Inferior parietal cortex (tissue), 1 donor: ENCODE measurements around the gene DUS3L.

Experiments
- DNase-seq: peaks from one replicate; pipeline ENCODE4 v3.0.0-alpha.2; 2016; ENCODE audit errors: extremely low spot score

DUS3L gene, protein sequence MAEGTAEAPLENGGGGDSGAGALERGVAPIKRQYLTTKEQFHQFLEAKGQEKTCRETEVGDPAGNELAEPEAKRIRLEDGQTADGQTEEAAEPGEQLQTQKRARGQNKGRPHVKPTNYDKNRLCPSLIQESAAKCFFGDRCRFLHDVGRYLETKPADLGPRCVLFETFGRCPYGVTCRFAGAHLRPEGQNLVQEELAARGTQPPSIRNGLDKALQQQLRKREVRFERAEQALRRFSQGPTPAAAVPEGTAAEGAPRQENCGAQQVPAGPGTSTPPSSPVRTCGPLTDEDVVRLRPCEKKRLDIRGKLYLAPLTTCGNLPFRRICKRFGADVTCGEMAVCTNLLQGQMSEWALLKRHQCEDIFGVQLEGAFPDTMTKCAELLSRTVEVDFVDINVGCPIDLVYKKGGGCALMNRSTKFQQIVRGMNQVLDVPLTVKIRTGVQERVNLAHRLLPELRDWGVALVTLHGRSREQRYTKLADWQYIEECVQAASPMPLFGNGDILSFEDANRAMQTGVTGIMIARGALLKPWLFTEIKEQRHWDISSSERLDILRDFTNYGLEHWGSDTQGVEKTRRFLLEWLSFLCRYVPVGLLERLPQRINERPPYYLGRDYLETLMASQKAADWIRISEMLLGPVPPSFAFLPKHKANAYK

DNA sequence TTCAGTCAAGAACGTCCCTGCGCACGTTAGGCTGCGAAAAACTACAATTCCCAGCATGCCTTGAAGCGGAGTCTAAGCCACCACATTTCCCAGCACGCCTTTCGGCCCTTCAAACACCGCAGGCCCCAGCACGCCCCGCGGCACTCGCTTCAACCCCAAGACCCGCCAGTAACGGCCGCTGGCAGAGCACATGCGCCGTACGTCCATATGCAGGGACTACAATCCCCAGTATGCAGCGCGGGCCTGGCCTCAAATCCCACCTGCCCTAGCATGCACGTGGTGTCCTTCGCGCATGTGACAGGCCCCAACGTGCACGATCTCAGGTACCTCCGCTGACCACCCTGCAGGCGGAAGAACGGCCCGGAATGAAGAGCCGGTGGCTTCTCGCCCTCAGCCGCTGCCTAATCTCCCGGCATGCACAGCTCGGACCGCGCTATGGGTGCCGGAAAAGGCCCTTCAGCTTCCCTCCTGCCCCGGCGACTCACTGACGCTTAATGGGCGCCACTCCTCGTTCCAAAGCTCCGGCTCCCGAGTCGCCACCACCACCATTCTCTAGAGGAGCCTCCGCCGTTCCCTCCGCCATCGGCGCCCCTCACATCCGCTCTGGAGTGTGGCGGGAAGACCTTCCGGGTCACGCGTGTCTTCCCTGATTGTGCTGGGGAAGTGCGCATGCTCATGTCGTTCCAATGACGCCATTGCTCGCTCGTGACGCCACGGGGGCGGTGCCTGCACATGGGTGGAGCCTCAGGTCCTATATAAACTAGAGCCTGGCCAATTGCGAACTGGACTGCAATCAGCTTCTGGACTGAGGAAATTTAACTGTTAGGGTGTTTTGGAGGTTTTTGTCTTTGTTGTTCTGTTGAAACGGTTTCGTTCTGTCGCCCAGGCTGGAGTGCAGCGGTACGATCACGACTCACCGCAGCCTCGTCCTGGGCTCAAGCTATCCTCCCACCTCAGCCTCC is at the start of gene DUS3L:
Gene DUS3L, minus strand, starts transcription at position 605 of the 962 bp plus-strand sequence. Its CDS starts 22 bp downstream, at position 583.
- DNase-seq: peak; percentile 96

DNA sequence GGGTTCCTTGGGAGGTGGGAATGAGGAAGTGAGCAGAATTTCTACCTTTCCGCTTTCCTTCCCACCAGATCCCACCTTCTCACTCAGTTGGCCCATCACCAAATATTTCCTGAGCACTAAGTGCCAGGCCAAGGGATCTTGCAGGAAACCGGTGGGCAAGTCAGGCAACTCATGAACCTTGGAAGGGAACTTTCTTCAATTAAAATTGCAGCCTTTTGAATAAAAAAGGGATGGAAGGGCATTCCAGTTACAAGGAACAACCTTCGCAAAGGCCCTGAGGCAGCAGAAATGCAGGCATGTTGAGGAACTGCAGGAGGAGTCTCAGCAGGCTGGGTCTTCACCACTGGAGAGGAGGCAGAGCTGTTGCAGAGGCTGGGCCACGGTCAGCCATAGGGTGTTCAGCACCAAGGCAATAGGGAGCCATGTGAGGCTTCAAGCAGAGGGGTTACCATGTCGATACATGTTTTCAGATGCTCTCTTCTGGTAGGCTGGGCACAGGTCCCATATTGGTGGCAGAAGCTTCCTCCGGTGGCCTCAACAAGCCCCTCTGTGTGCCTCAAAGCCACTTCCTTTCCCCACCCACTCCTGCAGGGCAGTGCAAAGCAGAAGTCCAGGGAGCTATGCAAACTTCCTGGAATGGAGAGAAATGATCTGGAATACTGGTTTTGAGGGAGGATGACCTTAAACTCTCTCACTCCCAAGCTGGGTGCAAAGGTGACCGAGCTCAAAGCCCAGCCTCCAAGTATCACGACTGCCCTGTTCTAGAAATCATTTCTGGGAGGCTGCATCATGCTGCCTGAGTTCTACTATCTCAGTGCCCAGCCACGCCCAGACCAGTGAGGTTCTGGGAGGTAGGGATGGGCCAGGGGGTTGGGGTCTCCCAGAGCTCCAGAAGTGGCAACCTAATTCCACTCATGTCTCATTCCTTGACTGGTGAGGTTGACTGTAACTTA is 48.4 kb upstream of the DUS3L start, which contains the start of gene FUT6:
Gene FUT6, minus strand, starts transcription at position 638 of the 953 bp plus-strand sequence. CDS start 7,135 bp downstream, outside the sequence.
- DNase-seq: no peak

DNA sequence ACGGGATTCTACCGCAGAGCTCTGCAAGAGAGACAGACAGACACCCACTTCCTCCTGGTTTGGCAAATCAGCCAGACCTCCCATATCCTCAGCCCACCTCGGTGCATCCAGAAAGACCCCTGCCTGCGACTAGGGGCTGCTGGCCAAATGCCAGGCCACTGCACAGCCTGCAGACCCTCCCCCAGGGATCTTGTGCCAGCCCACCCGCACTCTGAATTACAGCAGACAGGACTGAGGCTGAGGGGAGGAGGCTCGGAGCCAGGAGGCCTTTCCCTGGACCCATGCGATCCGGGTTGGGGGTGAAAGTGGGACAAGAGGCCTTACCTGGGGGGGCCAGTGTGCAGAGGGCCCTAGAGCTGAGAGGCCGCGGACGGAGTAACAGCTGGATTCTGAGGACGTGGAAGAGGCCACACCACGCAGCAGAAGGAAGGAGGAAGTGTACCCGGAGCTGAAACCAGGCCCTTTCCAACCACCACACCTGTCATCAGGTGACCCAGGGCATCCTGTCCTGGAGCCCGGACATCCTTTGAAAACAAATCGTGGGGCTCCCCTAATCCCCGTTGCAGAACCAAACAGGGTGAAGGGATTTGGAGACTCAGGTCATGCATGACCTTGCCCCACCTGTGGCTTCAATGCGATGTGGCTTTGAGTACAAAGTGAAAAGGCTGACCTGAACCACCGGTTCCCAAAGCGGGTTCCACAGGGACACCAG is 47.5 kb upstream of the DUS3L start:
- no peak for DNase-seq

DNA sequence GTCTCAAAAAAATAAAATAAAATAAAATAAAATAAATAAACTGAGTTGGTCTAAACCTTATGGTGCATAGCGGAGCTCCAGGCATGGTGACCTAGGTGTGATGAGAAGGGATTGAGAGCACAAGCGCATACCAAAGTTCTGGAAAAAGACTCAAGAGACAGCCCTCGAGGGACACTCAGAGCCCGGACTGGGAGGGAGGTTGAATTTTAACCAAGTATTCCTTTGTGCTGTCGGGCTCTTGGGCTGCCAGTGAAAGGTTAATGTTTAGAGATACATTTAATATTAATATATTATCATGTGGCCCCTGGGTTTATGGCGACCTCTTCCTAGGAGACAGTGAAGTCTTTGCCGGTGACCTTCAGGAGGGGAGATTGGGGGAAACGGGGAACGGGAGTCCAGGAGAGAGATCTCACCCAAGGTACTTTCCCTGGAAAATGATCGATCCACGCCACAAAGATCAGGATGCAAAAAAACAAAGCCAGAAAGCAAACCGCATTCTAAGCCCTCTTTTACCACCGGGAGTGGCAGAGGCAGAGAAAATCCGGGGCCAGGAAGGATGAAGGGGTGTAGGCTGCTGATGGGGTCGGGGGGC is 46.9 kb upstream of the DUS3L start:
- no peak for DNase-seq

DNA sequence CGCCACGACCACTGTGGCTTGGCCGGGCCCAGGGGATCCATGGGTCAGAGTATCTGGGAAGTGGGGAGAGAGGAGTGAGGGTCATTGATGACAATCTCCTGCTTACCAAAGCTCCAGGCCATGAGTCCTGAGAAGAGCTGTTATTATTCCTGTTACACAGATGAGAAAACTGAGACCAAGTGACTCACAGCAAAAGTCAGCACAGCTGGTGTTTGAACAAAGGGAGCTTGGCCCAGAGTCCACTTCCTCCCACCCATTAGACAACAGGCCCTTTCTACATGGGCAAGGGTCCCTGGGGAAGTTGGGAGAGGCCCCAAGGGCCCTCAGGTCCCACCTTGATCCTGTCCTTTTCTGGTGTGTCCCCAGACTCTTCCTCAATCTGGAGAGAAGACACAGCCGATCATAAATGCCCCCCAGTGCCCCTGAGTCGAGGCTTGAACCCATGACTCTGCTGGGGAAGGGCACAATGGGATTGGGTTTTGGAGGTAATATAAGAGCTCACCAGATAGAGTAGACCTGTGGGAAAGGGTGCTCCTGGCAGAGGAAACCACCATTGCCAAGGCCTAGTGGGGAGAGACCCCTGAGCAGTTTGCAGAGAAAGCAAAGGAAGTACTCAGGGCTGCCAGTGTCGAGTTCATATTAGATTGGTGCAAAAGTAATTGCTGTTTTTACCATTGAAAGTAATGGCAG is 41.7 kb upstream of the DUS3L start:
- DNase-seq: no peak

DNA sequence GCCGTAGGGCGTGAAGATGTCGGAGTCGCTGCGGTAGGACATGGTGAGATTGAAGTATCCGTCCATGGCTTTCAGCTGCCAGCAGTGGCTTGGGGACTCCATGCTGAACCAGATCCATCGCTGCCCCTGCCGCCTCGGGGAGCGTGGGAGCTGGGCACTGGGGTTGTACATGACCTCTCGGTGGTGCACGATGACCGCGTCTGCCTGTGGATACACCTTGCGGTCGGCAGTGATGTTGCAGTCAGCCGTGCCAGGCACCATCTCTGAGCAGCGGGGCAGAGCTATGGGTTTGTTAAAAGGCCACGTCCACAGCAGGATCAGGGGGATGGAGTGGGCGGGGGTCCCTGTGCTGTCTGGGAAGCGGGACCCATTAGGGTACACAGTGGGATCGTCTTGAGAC is 41.1 kb upstream of the DUS3L start:
- no peak for DNase-seq

DNA sequence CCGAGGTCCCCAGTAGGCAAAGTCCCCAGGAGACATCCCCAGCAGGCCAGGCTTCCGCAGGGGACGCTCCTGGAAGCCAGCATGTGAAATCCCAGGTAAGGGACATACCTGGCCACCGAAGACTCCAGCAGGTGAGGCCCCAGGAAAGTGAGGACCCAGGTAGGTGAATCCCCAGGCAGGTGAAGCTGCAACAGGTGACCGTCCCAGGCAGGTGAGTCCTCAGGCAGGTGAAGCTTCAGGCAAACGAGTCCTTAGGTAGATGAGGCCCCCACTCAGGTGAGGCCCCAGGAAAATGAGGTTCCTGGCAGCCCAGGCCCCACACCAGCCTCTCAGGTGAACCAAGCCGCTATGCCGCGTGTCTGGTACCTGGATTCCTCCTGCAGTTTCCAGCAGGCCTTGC is 40.2 kb upstream of the DUS3L start:
- no peak for DNase-seq

DNA sequence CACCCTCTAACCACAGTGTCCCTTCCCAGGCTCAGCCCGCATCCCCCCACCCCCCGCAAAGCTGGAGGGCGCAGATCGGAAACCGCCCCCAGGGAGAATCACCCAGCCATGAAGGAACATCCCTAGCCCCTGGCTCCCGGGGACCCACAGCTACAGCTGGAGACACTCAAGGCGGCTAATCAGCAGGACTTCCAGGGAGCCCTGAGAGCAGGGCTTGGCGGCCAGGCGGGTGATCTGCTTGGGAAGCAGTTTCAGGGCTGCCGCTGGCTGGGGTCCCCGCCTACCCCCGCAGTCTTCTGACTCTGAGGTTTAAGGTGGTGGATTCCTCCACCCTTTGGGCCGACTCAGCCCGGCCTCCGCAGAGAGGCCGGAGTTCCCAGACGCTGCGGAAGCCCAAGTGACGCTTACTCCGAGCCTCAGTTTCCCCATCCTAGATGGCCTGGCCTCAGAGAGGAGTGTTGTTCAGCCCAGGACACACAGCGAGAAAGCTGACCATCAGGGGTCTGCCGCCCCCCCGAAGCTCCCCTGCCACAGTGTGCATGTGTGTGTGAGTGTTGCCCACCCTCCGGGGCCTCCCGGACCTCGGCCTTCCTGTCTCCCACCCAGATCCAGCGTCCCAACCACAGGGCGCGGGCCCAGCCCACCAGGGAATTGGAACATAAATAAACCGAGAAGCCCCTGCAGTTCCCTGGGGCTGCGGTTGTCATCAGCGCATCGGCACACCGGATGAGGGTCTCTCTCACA is 38.8 kb upstream of the DUS3L start:
- DNase-seq: no peak

DNA sequence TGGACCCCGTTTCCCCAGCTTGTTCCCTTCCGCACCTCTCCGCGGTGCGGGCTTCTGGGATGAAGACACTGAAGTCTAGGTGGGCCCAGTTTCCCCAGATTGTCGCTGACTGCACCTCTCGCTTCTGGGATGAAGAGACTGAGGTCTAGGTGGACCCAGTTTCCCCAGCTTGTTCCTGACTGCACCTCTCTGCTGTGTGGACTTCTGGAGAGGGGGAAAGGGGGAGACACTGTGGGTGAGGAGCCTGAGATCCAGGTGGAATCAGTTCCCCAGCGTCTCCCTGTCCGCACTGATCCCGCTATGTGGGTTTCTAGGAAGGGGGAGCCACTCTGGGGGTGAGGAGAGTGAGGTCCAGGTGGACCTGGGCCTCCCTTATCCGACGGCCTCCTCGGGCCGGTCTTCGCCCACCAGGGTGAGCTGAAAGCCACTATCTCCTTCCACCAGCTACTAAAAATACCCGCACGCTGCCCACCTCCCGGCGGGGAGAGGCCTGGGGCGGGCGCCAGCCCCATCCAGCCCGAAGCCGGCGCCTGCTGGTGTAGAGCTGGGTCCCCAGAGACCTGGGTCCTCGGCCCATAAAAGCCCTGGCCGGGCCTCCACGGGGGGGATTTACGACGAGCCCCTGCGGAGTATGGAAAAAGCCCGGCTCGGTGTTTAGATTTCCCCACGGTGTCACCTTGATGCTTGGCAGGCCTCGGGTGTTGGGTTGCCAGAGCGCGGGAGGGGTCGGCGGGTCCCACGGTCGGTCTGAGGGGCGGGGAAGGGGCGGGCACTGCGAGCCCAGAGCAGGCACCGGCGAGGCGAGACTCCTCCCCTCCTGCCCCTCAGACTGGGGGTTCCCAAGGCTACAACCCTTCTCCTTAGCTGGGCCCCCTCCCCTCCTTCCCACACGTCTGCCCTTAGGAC is 38.0 kb upstream of the DUS3L start:
- DNase-seq: no peak

DNA sequence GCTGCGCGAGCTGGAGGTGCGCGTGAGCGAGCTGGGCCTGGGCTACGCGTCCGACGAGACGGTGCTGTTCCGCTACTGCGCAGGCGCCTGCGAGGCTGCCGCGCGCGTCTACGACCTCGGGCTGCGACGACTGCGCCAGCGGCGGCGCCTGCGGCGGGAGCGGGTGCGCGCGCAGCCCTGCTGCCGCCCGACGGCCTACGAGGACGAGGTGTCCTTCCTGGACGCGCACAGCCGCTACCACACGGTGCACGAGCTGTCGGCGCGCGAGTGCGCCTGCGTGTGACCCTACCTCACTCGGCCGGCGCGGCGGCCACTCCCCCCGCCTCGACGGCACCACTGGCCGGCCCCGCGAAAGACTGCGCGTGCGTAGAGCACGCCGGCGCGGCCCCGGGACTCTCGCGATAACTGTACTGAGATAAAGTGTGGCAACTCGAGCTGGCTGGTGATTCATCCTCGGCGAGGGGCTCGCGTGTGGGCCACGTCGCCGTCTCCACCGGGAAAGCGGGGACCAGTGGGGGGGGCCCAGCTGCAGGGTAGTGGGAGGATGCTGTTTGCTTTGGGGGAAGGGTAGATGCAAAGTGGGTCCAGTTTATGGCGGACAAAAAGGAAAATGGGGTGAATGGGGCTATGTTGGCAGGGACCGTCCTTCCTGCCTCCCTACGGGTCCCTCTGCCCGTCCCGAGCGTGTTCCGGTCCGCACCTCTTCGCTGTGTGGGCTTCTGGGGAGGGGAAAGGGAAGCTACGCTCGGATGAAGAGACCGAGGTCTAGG is 37.1 kb upstream of the DUS3L start:
- DNase-seq: peak; percentile 72

DNA sequence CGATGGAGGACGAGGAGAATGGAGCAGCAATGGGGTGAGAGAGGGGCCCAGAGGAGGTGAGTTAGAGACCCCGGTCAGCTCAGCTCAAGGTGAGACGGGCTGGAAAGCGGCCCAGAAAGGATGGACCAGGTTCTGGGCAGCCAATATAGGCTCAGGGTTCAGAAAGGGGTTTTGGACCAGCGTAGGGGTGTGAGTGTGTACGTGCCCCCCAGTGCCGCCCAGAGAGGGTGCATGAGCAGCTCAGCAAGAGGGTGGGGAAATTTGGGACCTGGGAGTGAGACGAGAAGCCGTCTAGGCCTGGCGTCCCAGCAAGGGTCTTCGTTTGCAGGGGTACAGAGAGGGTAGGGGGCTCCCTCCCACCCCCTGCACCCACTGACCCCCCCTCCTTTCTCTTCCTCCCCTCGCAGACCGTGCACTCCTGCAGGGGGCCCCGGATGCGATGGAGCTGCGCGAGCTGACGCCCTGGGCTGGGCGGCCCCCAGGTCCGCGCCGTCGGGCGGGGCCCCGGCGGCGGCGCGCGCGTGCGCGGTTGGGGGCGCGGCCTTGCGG is 36.5 kb upstream of the DUS3L start:
- DNase-seq: no peak

DNA sequence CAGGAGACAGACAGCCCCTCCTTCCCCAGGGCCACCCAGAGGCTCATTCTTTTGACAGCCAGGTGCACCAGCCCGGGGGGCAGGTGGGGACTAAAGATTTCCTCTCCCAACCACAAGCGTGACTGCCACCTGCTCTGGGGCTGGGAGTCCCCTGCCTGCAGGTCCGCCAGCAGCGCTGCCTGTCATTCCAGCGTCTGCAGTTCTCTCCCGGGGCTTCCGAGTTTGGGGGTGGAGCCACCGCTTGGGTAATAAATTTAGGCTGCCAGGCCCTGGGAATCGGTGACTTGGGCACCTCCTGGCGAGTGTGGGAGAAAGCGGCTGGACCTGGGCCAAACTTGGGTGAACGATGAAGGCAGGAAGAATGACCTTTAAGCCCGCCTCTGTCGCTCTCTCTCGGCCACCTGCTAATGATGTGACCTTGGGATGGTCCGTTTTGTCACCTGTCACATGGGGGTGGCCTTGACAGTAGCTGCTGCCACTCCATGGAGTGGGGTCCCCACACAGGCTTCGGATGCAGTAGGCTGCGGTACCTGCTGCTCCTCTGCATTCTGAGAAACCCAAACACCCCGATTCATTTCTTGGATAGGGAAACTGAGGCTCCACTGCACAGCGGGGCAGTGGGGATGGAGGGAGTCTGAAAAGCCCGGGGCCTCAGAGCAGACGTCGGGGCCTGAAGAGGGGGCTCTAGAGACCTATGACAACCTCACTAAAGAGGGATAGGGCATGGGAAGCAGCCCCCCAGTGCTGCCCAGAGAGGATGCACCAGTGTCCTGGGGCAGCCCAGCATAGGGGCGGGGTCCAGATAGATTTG is 35.8 kb upstream of the DUS3L start:
- no peak for DNase-seq

DNA sequence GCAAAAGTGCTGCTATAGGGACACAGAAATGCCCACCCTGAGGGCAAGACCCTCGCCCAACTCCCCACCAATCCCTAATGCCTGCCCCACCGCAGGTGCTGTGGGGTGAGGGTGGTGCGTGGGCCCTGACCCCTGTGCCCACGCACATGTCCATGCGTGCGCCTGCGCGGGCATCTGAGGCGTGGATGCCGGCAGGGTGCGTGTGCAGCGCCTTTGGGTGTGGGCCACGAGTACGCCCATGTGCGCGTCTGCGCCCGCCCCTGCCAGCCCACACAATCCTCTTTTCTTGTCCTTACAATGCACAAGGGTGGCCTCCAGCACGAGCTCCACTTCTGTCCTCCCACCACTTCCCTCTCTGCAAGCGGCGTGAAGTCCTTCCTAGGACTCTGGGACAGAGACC is 34.2 kb upstream of the DUS3L start:
- DNase-seq: no peak

DNA sequence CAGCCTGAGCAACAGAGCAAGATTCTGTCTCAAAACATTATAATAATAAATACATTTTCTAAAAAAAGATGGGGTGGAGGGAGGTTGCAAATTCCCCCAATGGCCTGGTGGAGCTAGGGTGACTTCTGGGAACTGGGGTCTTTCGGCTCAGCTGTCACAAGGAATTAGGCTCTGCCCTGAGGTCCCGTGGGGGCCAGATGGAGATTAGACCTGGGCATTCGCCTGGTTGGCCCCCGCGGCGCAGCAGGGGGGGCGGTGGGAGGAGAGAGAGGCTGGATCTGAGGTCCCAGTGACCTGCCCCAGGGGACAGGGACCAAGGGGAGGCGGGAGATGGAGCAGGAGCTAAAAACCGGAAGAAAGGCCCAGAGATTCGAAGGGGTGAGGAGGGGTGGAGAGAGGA is 33.8 kb upstream of the DUS3L start:
- DNase-seq: no peak

DNA sequence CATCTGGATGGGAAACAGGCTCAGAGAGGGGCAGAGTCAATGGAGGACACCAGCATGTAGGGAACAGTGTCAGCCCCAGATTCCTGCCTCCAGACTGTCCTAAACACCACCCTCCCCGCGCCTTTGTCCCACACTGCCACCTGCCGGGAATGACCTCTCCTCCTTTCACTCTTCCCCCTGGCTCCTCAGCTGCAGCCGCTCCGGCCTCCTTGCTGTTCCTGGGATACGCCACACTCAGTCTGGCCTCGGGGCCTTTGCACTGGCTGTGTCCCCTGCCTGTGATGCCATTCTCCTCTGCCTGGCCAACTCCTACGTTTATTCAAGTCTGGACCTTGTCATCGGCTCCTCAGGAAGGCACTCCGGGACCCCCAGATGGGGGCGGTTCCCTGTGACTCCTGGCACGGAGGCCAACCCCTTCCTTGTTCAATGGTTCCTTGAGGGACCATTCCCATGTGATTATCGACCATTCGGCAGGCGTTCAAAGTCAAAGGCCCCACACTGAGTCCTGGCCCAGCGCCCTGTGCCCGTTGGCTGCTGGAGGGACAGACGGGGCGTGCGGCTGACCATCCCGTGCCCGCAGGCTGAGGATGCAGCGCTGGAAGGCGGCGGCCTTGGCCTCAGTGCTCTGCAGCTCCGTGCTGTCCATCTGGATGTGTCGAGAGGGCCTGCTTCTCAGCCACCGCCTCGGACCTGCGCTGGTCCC is 32.8 kb upstream of the DUS3L start:
- DNase-seq: no peak
